ENCODE data around the gene SPRY4.
"Not testable (repeated sequence)": the region's sequence is repeated elsewhere in the genome, so short reads cannot be mapped to it uniquely, and the experiment has no call there.

Gene SPRY4

DNA sequence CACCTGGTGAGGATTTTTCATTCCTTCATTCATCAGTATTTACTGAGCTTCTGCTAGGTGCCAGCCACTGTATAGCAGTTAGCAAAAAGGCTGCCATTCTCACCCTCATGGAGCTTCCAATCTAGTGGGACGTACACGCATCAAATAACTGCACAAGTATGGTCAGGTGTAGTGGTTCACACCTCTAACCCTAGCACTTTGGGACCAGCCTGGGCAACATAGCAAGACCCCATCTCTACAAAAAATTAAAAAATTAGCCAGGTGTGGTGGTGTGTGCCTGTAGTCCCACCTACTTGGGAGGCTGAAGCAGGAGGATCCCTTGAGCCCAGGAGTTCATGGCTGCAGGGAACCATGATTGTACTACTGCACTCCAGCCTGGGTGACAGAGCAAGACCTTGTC is 8.9 kb upstream of the SPRY4 start:
- DNase-seq: not testable (repeated sequence)

DNA sequence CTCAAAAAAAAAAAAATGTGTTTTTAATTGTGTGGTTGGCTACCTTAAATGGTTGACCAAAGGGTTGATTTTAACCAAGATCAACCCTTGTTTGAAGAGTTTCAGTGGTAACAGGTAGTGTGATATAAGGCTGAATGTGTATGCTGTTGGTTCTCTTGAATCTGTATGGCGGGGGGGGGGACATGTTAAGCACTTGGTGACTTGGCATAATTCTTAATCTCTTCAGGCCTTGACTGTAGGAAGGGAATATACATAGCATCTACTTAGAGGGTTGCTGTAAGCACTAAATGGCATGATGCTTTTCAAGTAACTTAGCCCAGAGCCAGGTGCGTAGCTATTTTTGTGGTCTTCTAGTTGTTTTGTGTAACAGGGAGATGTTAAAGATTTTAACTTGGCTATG is 5.6 kb upstream of the SPRY4 start:
- DNase-seq: no peak

DNA sequence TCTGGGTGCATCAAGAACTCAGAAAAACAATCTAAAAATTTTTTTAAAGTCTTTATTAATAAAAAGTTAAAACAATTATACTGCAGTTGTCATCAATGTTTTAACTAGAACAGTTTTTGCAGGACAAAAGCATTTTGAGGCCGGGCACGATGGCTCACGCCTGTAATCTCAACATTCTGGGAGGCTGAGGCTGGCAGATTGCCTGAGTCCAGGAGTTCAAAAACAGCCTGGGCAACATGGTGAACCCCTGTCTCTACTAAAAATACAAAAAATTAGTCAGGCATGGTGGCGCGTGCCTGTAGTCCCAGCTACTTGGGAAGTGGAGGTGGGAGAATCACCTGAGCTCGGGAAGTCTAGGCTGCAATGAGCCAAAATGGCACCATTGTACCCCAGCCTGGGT is 5.2 kb upstream of the SPRY4 start:
- DNase-seq: no peak

DNA sequence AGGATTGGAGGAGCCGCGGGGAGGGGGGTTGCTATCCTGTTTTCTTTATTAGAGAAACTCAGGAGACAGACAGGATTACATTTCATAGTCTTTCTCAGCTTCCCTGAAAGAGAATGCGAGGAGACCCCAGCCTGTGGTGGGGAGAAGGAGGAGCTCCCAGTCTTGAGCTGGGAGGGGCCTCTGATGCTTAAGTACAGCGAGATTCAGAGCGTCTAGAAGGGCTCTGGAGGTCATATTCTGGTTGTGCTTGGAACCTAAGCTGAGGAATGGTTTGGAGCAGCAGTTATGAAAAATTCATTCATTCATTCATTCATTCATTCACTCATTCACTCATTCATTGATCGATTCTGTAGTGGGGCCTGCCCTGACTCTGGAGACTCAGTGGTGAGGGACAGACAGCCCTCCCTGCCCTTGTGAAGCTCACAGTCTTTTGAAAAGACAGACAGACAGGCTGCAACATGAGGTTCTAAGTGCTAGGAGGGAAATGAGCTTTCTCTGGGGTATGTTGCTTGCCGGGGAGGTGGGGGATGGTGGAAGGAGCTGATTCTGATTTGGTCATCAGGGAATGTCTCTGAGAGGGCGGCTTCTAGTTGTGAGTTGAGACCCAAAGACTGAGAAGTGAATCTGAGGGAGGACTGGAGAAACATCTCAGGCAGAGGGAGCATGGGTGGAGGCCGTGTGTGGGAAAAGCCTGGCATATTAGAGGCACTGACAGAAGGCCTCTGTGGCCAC is 2.5 kb upstream of the SPRY4 start:
- DNase-seq: no peak

DNA sequence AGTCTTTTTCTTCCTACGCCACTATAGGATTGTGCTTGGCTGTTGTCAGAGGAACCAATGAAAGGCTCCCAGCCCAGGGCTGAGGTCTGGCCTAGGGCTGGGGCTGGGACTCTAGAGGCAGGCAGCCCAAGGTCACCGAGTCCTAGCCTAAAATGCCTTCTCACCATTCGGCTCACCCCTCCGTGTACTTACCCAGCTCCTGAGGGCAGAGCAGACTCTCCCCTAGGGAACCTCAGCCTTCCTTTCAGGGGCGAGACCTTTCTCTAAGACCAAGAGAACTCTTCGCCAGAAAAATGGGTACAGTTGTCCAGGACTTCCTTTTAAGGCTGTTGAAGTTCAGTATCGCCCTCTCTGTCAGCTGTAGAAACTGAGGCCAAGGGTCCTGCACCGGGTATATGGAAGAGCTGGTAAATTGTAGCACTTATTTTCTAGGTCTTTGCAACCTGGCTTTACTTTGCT is 1.7 kb upstream of the SPRY4 start:
- DNase-seq: no peak

DNA sequence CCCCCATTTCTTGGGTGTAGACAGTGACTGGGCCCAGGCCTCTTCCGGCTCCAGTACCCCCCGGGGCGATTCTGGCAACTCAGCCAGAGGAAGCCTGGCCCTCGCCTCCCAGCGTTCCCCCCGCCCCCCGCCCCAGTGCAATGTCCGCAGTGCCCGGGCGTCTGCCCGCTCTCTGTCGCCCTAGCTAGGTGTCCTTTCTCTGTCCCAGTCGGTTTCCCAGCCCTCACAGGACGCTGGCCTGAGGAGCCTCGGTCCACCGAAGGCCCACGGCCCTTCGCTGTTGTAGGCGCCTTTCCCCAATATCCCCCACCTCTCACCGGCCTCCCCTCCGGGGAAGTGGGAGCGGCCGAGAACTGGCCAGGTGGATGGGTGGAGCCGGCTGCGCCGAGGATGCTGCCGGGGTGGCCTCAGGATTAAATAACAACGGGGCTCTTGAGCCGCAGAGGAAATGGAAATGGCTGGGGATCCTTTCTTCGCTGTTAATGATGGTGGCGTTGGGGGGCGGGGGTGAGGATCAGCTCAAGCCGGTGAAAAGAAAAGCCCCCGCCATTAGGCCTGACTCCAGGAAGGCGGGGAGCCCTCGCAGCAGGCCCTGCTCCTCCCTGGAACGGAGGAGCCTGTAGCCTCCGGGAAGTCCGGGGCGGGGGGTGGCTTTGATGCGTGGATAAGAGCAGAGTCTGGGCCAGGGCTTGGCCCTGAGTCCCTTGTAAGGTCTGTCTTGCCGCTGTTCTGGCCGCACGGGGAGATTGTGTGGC is 1.1 kb upstream of the SPRY4 start:
- no peak for DNase-seq

DNA sequence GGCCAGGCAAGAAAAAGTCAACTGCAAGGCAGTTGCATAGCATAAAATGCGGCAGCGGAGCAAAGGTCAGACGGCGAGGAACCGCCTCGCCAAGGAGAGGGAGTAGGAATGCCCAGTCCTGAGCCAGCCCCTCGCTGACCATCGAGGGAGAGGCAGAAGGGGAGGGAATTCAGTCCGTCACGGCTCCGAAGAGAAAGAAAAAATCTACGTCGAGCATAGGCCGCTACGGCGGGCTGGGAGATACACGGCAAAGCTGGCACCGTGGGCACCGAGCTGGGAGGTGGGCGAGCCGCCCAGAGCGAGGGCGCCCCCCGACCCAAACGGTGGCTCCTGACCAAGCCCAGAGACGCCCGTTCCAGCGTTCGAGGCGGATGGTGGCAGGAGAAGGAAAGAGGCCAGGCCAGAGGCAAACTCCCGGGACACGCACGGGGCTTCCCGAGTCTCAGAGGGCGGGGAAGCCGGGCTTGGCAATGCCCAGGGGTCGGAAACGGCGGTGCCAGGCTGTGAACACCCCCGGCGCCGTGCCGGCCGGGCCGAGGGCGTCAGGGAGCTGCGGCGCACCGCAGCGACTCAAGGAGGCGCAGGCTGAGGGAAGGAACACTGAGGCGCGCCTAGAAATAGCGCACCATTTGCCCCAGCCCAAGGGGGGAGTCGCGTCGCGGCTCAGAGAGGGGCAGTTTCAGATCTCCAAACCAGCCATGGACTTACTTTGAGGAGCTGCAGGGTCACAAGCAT is 518 bp downstream of the SPRY4 start:
- DNase-seq: no peak

DNA sequence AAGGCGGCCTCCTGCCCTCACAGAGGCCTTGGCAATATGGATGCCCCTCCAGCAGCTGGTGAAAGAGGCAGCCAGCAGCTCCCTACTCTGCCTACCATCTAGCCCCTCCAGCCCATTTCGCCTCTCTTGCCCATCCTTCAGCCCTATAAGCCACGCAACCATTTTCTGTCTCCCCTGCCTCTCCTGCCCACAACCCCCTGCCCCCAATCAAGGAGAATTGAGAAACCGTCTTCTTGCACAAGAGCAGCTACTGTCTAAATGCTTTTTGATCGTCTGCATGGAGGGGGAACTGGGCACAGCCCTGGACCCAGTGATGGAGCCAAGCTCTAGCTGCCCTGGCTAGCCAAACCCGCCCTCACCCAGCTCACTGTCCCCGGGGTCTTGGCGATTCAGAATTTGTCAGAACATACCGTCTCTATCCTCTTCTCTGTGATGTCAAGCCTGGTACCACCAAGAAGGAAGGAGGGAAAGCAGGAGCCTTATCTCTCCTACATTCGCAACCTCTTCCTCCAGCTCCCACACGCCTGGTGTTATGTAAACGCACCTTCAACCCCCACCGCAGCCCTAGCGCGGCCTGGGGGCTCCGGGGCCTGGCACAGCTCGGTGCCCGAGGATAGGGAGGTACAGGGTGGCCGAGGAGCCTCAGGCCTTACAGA is 1.2 kb downstream of the SPRY4 start:
- DNase-seq: no peak

DNA sequence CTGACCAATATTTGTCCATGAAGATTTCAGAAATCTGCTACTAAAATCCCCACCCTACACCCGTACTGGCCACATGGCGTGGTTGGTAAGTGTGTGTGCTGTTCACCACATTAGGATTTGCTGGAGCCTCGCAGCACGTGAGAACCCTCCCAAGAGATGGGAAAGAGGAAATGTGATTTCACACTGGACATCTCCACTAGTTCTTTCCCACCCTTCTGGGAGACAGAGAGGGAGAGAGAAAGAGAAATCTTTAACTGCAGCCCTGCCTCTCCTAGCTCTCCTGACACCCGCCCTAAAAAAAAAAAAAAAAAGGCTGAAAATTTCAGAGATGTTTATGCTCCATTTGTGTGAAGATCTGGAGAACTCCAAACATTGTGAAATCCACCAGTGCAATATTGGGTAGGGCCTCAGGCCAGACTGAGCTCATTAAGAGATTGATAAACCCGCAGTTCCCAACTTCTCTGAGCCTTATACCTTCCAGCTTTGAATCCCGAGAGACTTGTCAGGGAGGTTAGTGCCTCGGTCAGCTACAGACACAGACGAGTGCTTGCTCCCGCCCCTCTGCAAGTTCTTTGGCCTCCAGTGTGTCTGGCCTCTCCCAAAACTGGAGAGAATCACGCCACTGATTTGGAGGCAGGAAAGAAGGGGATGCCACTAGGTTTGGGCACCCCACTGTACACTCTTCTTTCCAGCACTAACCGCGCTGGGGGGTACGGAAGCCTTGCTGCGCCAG is 1.9 kb downstream of the SPRY4 start:
- no peak for DNase-seq

DNA sequence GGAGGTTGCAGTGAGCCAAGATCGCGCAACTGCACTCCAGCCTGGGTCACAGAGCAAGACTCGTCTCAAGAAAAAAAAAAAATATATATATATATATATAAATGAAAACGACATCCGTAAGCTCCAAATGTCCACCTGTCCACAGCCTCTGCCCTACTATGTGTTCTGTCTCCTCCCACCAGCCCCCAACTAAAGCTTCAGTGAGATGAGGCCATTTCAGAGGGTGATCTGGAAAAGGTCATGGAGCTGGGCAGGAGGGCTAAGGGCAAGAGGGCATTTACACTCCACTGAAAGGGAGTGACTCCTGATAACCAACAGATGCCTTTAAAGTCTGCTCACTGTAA is 2.4 kb downstream of the SPRY4 start:
- no peak for DNase-seq

DNA sequence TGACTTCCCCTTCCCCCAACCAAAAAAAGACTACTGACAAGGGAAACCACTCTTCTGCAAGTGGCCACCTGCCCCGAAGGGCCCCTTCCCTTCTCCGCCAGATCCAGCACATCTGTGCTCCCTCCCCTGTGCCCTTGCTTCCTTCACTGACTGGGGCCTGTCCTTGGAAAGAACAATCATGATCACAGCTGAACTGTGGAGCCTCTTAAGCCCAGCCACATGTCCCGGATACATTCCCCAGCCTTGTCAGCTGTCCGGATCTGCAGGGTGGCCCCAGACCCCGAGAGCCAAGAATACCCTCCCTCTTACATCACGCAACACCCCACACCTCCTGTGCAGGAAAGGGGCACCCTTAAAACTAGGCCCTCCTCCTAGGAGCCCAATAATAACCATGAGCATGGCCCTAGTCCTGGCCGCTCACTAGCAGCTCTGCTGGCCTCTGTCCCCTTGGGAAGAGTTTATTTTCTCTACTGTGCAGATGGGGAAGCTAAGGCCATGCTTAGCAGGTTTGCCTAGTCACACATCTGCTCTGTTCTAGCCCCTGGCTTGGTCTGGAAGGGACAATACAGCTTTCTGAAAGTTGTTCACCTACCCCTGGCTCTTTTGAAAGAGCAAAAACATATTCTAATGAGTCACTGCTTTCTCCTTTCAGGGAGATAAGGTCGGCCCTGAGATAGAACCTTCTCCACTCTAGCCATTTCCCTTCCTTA is 3.8 kb downstream of the SPRY4 start:
- DNase-seq: no peak

DNA sequence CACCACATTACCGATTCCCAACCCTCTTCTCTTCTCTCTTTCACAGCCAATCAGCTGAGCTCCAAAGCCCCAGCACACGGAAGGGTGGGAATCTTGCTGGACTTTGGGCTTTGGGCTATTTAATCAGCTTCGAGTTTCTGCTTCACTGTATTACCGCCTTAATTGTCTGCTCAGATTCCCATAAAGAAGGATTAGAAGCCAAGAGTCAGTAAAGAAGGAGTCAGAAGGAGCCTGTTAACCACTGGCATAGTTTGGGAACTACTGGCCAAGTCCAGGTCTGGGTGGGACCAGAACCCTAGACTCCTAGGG is 4.4 kb downstream of the SPRY4 start:
- DNase-seq: no peak

DNA sequence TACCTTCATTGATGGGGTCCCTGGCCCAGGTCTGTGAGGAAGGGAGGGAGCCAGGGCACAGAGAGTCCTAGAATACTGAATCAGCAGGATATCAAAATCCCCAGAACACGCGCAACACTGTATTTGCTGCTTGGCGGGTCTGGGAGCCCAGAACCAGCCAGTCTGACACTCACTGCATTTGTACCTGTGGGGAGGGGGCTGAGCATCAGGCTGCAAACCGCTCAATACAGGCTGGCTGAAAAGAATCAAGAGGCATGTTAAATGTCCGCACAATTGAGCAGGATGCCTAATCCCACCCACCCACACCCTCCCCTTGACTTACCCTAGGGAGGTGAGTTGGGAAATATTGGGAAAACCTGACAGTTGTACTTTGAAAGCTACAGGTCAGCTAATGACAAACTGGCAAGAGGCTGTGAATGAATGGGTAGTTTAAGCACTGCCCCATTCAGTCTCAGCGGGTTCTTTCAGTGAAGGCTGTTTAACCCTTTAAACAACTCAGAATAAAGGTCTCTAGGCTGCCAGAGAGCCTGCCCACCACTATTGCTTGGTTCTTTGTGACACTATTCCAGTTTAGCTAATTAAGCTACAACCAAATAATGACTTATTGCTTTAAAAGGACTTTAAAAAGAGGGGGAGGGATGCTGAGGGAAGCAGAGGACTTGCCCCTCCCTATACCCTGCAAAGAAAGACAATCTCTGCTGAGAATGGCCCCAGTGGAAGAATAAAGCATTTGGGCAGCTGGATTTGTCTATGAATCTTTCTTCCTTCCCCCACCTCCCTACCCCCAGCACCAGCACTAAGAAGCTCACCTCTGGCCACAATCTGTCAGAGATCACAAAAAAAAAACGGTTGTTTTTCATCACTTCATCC is 5.0 kb downstream of the SPRY4 start:
- no peak for DNase-seq

DNA sequence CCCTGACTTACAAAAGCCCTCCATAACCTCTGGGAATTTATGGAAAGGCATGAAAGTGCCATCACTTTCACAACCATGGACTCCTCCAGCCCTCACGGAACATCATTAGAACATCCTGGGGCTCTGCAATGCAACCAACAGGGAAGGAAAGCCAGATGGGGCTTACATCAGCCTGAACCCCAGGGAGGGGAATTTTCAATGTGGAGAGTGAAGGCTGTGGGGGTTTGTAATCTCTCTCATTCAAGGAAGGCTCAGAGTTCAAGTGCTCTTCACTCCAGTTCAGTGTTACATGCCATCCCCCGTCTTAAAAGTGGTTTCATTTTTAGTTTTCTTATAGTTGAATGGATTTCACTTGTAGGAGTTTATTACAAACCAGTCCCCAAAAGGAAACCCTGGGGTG is 5.7 kb downstream of the SPRY4 start:
- DNase-seq: no peak

DNA sequence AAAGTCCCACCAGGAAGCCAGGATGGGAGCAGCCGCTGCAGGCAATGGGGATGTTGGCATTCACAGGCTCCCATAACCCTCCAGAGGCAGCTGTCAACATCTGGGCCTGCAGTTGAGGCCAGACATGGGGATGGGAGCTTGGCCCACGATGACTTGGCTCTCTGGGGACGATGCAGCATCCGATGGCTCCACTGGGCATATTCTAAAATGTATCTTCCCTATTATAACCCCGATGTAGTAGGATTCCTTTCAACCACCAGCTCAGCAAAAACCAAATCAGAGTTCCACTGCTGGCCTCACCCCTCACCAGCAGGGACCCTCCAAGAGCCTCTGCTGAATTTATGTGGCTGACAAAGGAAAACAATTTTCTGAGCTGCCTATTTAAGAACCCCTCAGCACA is 7.1 kb downstream of the SPRY4 start:
- no peak for DNase-seq

DNA sequence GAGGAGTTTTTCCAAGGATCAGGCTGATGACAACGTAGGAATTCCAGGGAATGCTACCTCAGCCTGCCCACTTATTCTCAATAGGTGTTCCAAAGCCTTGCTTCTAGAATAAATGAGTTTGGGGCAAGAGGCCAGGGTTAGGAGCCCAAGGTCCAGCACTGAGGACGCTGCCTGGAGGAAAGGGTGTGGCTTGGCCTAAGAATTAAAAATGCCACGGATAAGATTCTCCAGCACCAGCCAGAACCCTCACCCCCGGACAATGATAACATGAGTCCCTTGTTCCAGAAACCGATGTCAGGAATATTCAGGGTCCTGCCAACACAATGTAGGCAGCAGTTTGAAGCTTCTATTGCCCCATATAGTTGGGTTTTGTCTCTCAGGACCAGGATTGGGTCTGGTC is 7.6 kb downstream of the SPRY4 start:
- no peak for DNase-seq

DNA sequence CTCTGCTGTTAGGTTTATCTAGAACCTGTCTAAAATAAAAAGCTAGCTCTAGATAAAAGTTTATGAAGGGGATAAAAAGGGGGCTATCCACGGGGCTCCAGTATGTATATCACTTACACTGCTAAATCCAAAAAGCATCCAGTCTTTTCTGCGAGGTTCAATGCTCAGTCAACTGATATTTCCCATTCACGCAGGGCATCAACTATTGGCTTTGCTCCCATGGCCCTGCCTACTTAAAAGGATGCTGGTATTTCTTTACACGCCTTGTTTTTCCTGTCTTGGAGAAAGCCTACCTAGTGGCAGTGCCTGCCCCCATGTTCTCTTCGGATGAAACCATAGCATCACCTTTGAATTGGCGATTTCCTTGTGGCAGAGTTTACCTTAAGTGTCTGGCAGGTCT is 8.1 kb downstream of the SPRY4 start:
- no peak for DNase-seq

DNA sequence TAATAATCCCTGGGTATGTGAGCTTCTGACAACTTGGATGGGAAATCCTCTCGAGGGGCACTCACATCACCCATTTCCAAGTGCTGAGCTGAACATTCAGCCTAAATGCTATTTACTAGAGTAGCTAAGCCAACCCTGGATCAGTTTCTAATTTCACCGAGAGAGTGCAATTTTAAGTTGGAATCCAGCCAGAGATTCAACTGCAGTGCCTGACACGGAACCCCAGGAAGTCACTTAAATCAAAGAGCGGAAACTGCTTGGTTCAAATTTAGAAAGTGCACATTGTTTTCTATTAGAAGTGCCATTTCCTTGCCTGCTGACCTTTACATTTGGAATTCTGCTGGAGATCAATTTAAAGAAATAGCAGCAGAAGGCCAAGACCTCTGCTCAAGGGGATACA is 8.8 kb downstream of the SPRY4 start:
- no peak for DNase-seq

DNA sequence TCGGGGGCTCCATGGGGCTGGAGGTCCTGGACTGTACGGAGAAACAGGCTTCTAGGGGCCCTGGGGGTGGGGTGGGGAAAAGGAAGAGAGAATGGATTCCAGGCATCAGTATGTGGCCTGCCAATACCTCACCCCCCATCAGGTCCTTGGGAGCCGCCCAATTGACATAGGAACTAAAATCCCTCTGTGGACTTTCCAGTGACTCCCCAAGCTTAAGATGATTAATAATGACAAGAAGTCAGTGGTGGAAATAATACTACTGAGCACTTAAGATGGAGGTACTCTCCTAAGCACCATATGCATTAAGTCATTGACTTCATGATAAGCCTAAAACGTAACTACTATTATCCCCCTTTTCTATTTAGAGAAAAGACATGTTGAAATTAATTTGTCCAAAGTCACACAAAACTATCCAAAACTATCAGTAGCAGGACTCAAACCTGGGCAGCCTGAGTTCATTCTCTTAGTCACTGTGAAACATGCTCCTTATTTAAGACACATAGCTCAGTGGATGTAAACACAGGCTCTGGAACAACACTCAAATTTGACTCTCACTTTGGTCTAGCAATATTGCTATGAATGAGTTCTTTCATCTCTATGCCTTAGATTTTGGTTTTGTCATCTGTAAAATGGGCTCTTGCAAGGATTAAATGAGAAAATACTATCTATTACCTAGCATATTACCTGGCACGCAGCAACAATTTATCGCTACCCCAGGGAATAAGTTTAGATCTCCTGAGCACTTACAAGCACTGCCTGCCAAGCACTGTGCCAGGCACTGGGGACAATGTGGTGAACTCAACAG is 9.5 kb downstream of the SPRY4 start:
- DNase-seq: no peak

DNA sequence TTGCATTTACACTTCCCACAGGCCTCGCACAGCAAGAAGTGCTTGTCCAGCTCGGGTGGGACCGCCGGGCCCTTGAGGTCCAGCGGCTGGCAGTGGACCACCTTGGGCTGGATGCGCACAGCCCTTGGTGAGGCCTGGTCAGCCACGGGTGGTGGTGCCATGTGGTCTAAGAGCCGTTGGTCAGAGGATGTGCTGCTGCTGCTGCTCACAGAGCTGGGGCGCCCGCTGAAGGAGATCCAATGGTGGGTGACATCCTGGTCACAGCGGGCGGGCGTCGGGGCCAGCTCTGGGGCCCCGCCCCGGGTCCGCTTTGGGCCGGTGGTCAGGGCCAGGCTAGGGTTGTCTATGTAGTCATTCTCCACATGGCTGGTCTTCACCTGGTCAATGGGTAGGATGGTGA is 10.2 kb downstream of the SPRY4 start:
- no peak for DNase-seq

Data from cortex of kidney (tissue), 1 donor.